ENCODE data around the gene ITSN1. TPM values are rescaled to one million over a fixed set of nuclear protein-coding genes. Genes with fewer than 3 reads are reported as not detected.

Gene ITSN1
- total RNA-seq, 1 donor from 2014 or later: 41.9 TPM

DNA sequence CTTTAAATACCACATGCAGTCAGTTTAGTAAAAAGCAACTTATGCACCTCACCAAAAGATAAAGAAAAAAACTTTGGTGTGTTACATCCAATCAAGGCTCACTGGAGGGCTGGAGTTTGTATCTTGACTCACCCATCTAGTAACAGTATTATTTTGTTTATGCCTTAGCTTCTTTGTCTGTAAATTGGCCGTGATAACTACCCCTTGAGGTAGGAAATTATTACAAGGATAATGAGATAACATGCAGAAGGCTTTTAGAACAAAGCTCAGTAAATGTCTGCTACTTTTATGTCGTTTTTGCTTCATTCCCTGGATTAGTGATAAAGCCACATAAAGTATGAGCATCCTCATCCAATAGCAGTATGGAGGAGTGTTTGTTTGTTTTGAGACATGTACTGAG is 178.5 kb downstream of the ITSN1 start:
- TF ChIP-seq, protein P1, sequence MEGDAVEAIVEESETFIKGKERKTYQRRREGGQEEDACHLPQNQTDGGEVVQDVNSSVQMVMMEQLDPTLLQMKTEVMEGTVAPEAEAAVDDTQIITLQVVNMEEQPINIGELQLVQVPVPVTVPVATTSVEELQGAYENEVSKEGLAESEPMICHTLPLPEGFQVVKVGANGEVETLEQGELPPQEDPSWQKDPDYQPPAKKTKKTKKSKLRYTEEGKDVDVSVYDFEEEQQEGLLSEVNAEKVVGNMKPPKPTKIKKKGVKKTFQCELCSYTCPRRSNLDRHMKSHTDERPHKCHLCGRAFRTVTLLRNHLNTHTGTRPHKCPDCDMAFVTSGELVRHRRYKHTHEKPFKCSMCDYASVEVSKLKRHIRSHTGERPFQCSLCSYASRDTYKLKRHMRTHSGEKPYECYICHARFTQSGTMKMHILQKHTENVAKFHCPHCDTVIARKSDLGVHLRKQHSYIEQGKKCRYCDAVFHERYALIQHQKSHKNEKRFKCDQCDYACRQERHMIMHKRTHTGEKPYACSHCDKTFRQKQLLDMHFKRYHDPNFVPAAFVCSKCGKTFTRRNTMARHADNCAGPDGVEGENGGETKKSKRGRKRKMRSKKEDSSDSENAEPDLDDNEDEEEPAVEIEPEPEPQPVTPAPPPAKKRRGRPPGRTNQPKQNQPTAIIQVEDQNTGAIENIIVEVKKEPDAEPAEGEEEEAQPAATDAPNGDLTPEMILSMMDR (IDR thresholded peaks at IDR 0.05; ENCODE audit: borderline replicate concordance): no peak
- no peak overlapping the region for H3K4me3 ChIP-seq
- intact Hi-C loops (cut with micrococcal nuclease): no loop called here
- H3K4me1 ChIP-seq: peaks cover 15% of the 10 kb centered on the region
- H3K36me3 ChIP-seq: peaks cover 39% of the 10 kb centered on the region
- no peaks in the 10 kb centered on the region for H3K27me3 ChIP-seq (ENCODE audit: low read depth)
- H3K9me3 ChIP-seq (replicated peaks): no peaks in the 10 kb centered on the region
- no peak for DNase-seq
- H3K27ac ChIP-seq (replicated peaks): no peak overlapping the region

DNA sequence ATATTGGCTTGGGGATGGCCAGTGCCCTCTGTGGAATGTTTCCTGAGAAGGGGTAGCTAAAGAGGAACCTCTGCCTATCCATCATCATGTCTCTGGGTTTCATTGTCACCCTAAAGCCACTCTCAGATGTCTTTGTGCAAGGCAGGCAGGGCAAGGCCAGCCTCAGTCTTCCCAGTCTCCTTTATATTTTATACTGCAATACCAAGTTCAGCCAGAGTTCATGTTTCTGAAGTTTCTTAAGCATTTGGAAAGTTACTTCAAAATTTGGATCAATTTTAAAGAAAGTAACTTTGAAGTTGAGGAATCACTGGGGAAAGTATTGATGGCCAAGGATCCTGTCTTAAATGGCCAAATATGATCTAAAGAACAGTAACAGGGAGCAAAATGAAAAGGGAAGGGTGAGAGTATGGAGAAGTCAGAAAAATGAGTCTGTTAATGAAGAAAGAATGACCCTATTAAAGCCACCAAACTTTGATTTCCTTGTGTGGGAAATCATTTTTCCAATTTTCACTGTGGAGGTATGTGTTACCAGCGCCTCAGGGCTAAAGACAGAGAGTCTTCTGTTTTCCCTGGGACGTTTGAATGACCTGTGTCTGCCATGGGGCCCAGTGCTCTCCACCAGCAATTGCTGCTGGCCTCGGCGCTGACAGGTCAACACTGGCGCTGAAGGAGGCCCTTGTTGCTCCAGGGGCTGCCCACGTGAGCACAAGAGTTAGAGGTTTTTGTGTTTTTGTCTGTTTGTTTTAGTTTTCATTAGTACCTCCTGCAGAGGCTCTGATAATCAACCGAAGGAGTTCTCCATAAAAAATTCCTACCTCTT is 179.4 kb downstream of the ITSN1 start:
- TF ChIP-seq, protein P1 (IDR thresholded peaks at IDR 0.05; ENCODE audit: borderline replicate concordance): no peak
- intact Hi-C loops (cut with micrococcal nuclease): no loop called here
- Histone ChIP-seq H3K27me3 (ENCODE audit: low read depth) (no peaks in the 10 kb centered on the region), H3K4me3 (no peak overlapping the region), H3K9me3 (replicated peaks) (no peaks in the 10 kb centered on the region), H3K36me3 (peaks cover 31% of the 10 kb centered on the region), H3K4me1 (peaks cover 22% of the 10 kb centered on the region), H3K27ac (replicated peaks) (no peak overlapping the region)
- DNase-seq: no peak

DNA sequence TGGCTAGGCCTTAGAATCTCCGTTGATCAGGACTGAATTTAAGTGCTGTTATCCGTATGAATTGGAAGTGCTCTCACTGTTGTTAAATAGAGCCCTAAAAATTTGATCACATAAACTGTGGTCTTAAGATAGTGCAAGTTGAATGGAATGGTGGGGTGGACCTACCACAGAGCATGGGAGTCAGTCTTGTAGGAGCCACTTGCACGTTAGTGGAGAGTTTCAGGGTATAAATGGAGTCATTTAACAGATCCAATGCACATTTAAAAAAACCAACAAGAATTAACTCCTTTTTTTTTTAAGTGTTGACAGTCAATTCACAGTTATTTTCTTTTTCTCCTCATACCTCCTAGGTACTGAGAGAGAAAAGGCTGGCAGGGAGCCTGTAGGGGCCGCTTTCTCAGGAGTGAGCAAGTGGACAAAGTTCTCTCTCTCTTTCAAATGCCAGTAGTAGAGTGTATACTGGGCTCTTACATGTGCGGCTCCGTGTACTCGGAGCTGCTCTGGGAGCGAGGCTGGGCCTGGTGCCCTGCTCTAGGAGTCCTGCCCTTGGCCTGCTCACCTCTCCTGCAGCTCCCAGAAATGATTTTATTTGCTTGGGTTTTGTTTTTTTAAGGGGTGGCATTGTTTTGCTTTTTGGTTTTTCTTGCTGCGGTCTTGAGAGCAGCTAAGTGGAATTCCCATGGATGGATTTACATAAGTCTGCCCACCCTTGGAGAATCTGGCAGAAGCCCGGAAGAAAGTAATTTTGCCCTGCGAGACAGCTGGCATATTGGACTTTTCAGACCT is 182.0 kb downstream of the ITSN1 start:
- H3K9me3 ChIP-seq (replicated peaks): no peaks in the 10 kb centered on the region
- intact Hi-C loops (cut with micrococcal nuclease): no loop called here
- peaks cover 25% of the 10 kb centered on the region for H3K36me3 ChIP-seq
- peaks cover 31% of the 10 kb centered on the region for H3K4me1 ChIP-seq
- H3K27me3 ChIP-seq (ENCODE audit: low read depth): no peaks in the 10 kb centered on the region
- no peak for DNase-seq
- peak overlapping the region; percentile 25 for H3K27ac ChIP-seq (replicated peaks)
- no peak overlapping the region for H3K4me3 ChIP-seq
- TF ChIP-seq, protein P1 (IDR thresholded peaks at IDR 0.05; ENCODE audit: borderline replicate concordance): no peak

DNA sequence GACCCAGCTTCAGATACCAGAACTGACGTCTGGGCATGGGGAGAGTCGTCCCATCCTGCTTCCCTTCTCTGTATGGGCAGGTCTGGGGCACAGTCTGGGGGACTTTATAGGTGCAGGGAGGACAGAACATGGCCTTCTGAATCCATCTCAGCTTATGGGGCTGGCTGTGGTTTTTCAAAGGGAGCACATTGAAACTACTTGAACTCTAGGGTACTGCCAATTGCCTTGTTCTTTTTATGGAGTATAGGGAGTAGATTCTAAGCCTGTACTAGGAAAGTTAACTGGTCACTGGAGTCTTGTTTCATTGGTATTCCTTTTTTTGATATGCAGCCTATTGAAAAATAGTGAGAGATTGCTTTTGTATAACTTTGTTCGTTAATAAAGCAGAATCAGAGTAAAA is 183.1 kb downstream of the ITSN1 start:
- no peak for DNase-seq
- intact Hi-C loops (cut with micrococcal nuclease): no loop called here
- Histone ChIP-seq H3K27me3 (ENCODE audit: low read depth) (no peaks in the 10 kb centered on the region), H3K4me1 (peaks cover 31% of the 10 kb centered on the region), H3K4me3 (no peak overlapping the region), H3K36me3 (peaks cover 29% of the 10 kb centered on the region), H3K27ac (replicated peaks) (peak overlapping the region; percentile 25), H3K9me3 (replicated peaks) (no peaks in the 10 kb centered on the region)
- TF ChIP-seq, protein P1 (IDR thresholded peaks at IDR 0.05; ENCODE audit: borderline replicate concordance): no peak

DNA sequence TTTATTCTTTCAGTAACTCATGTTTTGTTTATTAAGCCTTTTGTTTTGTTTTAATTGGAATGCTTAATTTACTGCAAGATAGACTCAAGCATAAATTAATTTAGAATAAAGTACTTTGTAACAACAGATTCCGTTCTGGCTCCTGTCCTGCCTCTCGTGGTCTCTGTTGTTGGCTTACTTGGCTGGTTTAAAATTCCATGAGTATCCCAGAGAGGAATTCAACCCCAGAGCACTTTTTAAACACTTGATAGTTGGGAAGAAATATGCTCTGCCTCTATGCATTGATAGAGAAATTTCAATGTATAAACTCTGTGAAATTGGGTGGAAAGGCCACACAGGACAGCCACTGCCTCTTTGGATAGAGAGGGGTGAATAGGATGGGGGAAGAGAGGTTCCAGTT is 183.6 kb downstream of the ITSN1 start:
- H3K9me3 ChIP-seq (replicated peaks): no peaks in the 10 kb centered on the region
- TF ChIP-seq, protein P1 (IDR thresholded peaks at IDR 0.05; ENCODE audit: borderline replicate concordance): no peak
- H3K27ac ChIP-seq (replicated peaks): peak overlapping the region; percentile 25
- no peak for DNase-seq
- peaks cover 31% of the 10 kb centered on the region for H3K4me1 ChIP-seq
- no peak overlapping the region for H3K4me3 ChIP-seq
- intact Hi-C loops (cut with micrococcal nuclease): no loop called here
- H3K36me3 ChIP-seq: peaks cover 26% of the 10 kb centered on the region
- H3K27me3 ChIP-seq (ENCODE audit: low read depth): no peaks in the 10 kb centered on the region
